Type B pancreatic cell (in vitro differentiated cells): ENCODE results near the gene AFF3. TPM values are rescaled to one million over a fixed set of nuclear protein-coding genes. Genes with fewer than 3 reads are reported as not detected.

Experiments
- DNase-seq: peaks from one replicate; pipeline ENCODE4 v3.0.0; 2021; ENCODE audit warnings: mixed read lengths; ENCODE audit not compliant: unreplicated experiment; ENCODE audit errors: extremely low spot score
- H3K27ac Mint-ChIP-seq: 2 replicates; pipeline ENCODE4 v1.8.0; 2021; ENCODE audit warnings: mild to moderate bottlenecking, mixed read lengths
- H3K27me3 Mint-ChIP-seq: 2 replicates; pipeline ENCODE4 v1.8.0; 2021; ENCODE audit warnings: mixed read lengths
- H3K36me3 Mint-ChIP-seq: 2 replicates; pipeline ENCODE4 v1.8.0; 2021; ENCODE audit warnings: mixed read lengths
- H3K4me1 Mint-ChIP-seq: one replicate; pipeline ENCODE4 v1.8.0; 2021; ENCODE audit warnings: mixed read lengths; ENCODE audit not compliant: unreplicated experiment
- H3K4me3 Mint-ChIP-seq: 2 replicates; pipeline ENCODE4 v1.8.0; 2021; ENCODE audit warnings: mild to moderate bottlenecking, mixed read lengths
- H3K9me3 Mint-ChIP-seq: 2 replicates; pipeline ENCODE4 v1.8.0; 2021; ENCODE audit warnings: mixed read lengths
- CTCF ChIP-seq: fragments of 200-600 bp; sonication (generic); conservative IDR thresholded peaks from 2 replicates; pipeline ENCODE4 v1.5.0; 2021; ENCODE audit warnings: antibody characterized with exemption, mild to moderate bottlenecking
- total RNA-seq: library from RNA; stranded (reverse); gene quantifications from 2 replicates; pipeline ENCODE4 v1.2.1, GENCODE V29; 2021; ENCODE audit warnings: low replicate concordance

AFF3 gene
- total RNA-seq, 1 donor from 2014 or later = 29.2 TPM

- H3K9me3 Mint-ChIP-seq = no peaks in the 10 kb centered on the region
These were observed 570.4 kb downstream of the AFF3 start for GRCh38 chr2:99571954-99572353.

GRCh38 chr2:99571533-99571932, 570.9 kb downstream of the AFF3 start:
- H3K9me3 Mint-ChIP-seq = no peaks in the 10 kb centered on the region
- peaks cover 23% of the 10 kb centered on the region for H3K4me1 Mint-ChIP-seq
- DNase-seq = no peak
- TF ChIP-seq CTCF = no peak
- H3K4me3 Mint-ChIP-seq = no peak overlapping the region
- no peak overlapping the region for H3K27ac Mint-ChIP-seq
- peaks cover 5% of the 10 kb centered on the region for H3K36me3 Mint-ChIP-seq
- H3K27me3 Mint-ChIP-seq = peaks cover 6% of the 10 kb centered on the region

More at GRCh38 chr2:99571954-99572353, 570.4 kb downstream of the AFF3 start:
- no peak for DNase-seq
- no peak overlapping the region for H3K4me3 Mint-ChIP-seq
- H3K27ac Mint-ChIP-seq = no peak overlapping the region
- no peak for TF ChIP-seq CTCF
- peaks cover 23% of the 10 kb centered on the region for H3K4me1 Mint-ChIP-seq
- H3K36me3 Mint-ChIP-seq = peaks cover 5% of the 10 kb centered on the region
- H3K27me3 Mint-ChIP-seq = peaks cover 6% of the 10 kb centered on the region

GRCh38 chr2:99571021-99571420, 571.4 kb downstream of the AFF3 start:
- DNase-seq = no peak
- no peaks in the 10 kb centered on the region for H3K9me3 Mint-ChIP-seq
- no peak overlapping the region for H3K27ac Mint-ChIP-seq
- H3K36me3 Mint-ChIP-seq = peaks cover 5% of the 10 kb centered on the region
- H3K27me3 Mint-ChIP-seq = peaks cover 6% of the 10 kb centered on the region
- H3K4me3 Mint-ChIP-seq = no peak overlapping the region
- H3K4me1 Mint-ChIP-seq = peaks cover 23% of the 10 kb centered on the region
- TF ChIP-seq CTCF = no peak

- peaks cover 27% of the 10 kb centered on the region for H3K4me1 Mint-ChIP-seq
- H3K27ac Mint-ChIP-seq = no peak overlapping the region
- no peak for TF ChIP-seq CTCF
- no peaks in the 10 kb centered on the region for H3K9me3 Mint-ChIP-seq
- H3K36me3 Mint-ChIP-seq = peaks cover 5% of the 10 kb centered on the region
- no peak overlapping the region for H3K4me3 Mint-ChIP-seq
- DNase-seq = no peak
- H3K27me3 Mint-ChIP-seq = peaks cover 6% of the 10 kb centered on the region
These were observed 573.0 kb downstream of the AFF3 start for GRCh38 chr2:99569386-99569785.

- Mint-ChIP-seq H3K27ac (no peak overlapping the region), H3K36me3 (peaks cover 5% of the 10 kb centered on the region), H3K9me3 (no peaks in the 10 kb centered on the region), H3K4me3 (no peak overlapping the region), H3K4me1 (peaks cover 16% of the 10 kb centered on the region), H3K27me3 (no peaks in the 10 kb centered on the region)
- no peak for DNase-seq
- TF ChIP-seq CTCF = no peak
These were observed 577.2 kb downstream of the AFF3 start for GRCh38 chr2:99565227-99565626.

GRCh38 chr2:99562516-99562915, 579.9 kb downstream of the AFF3 start:
- no peak for TF ChIP-seq CTCF
- Mint-ChIP-seq H3K27ac (no peak overlapping the region), H3K4me1 (peaks cover 17% of the 10 kb centered on the region), H3K36me3 (peaks cover 4% of the 10 kb centered on the region), H3K27me3 (peaks cover 3% of the 10 kb centered on the region), H3K4me3 (no peak overlapping the region), H3K9me3 (no peaks in the 10 kb centered on the region)
- DNase-seq = no peak
